Measurements from ENCODE around the gene RYR1. TPM values are rescaled to one million over a fixed set of nuclear protein-coding genes. Genes with fewer than 3 reads are reported as not detected.
A peak's percentile ranks its signal among the peaks of the same experiment; 100 is the strongest.

Gene RYR1
- total and polyA plus RNA-seq, 5 experiments from 2014 or later: 0.07 to 1.3 (median 0.93) TPM; not detected in 2

- POLR2A ChIA-PET: no interaction called here
- no peak for DNase-seq
- Mint-ChIP-seq H3K4me1 (no peaks in the 10 kb centered on the region), H3K4me3 (no peak overlapping the region), H3K27me3 (peaks cover 0 to 11% (median 3%) of the 10 kb centered on the region in 5 donors), H3K27ac (peak overlapping the region in 1 of 10 donors; percentile 62), H3K9me3 (peaks cover 0 to 3% (median 0%) of the 10 kb centered on the region in 9 donors), H3K36me3 (peaks cover 0 to 5% (median 0%) of the 10 kb centered on the region in 3 donors)
- no peak for ATAC-seq
Measured at GRCh38 chr19:38452430-38453366, 19.2 kb downstream of the RYR1 start.

- ATAC-seq (no peak), DNase-seq (no peak)
- H3K9me3 Mint-ChIP-seq: peaks cover 0 to 3% (median 0%) of the 10 kb centered on the region in 9 donors
- no peak overlapping the region for H3K4me3 Mint-ChIP-seq
- POLR2A ChIA-PET: no interaction called here
- H3K36me3 Mint-ChIP-seq: peaks cover 0 to 5% (median 0%) of the 10 kb centered on the region in 3 donors
- H3K27ac Mint-ChIP-seq: no peak overlapping the region
- H3K27me3 Mint-ChIP-seq: peaks cover 0 to 11% (median 3%) of the 10 kb centered on the region in 5 donors
- H3K4me1 Mint-ChIP-seq: no peaks in the 10 kb centered on the region
Measured at GRCh38 chr19:38453596-38453995, 20.1 kb downstream of the RYR1 start.

DNA sequence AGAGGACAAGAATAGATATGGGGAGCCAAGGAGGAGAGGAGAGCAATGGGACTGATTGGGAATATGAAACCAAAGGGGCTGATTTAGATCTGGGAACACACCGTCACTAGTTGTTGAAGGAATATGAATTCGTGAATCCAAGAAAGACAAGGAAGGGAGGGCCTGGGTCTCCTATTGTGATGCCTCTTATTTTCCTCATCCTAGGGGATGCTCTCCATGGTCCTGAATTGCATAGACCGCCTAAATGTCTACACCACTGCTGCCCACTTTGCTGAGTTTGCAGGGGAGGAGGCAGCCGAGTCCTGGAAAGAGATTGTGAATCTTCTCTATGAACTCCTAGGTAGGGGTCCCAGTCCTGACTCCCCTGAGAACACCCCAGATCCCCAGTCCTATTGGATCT lies 21.5 kb downstream of the RYR1 start:
- peaks cover 4 to 11% (median 6%) of the 10 kb centered on the region in 5 donors for H3K27me3 Mint-ChIP-seq
- H3K36me3 Mint-ChIP-seq: no peaks in the 10 kb centered on the region
- no peaks in the 10 kb centered on the region for H3K4me1 Mint-ChIP-seq
- POLR2A ChIA-PET: no interaction called here
- no peak overlapping the region for H3K4me3 Mint-ChIP-seq
- peak in 1 of 10 donors; percentile 3 for DNase-seq
- peaks cover 0 to 2% (median 0%) of the 10 kb centered on the region in 9 donors for H3K9me3 Mint-ChIP-seq
- H3K27ac Mint-ChIP-seq: no peak overlapping the region
- no peak for ATAC-seq

- Mint-ChIP-seq H3K36me3 (no peaks in the 10 kb centered on the region), H3K4me3 (no peak overlapping the region), H3K27ac (no peak overlapping the region), H3K27me3 (peaks cover 4 to 19% (median 16%) of the 10 kb centered on the region in 5 donors), H3K4me1 (no peaks in the 10 kb centered on the region), H3K9me3 (peaks cover 0 to 2% (median 0%) of the 10 kb centered on the region in 9 donors)
- ATAC-seq (no peak), DNase-seq (no peak)
- POLR2A ChIA-PET: no interaction called here
Measured at GRCh38 chr19:38457202-38457601, 23.7 kb downstream of the RYR1 start.

GRCh38 chr19:38457690-38458405 lies 24.4 kb downstream of the RYR1 start:
- Mint-ChIP-seq H3K4me3 (no peak overlapping the region), H3K9me3 (peaks cover 0 to 2% (median 0%) of the 10 kb centered on the region in 9 donors), H3K36me3 (no peaks in the 10 kb centered on the region), H3K4me1 (no peaks in the 10 kb centered on the region), H3K27me3 (peaks cover 8 to 20% (median 16%) of the 10 kb centered on the region in 5 donors), H3K27ac (no peak overlapping the region)
- ATAC-seq (no peak), DNase-seq (no peak)
- POLR2A ChIA-PET: no interaction called here

DNA sequence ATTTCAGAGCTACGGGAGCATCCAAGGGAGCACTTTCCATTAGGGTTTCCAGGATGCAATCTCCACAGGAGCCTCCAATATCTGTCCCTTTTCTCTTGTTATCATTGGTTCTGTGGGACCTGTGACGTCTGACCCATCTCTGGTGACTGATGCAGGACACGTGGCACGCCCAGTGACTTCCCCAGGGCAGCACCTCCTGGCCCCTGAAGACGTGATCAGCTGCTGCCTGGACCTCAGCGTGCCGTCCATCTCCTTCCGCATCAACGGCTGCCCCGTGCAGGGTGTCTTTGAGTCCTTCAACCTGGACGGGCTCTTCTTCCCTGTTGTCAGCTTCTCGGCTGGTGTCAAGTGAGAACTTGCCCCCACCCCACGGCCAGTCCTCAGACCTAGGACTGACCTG lies 25.5 kb downstream of the RYR1 start:
- DNase-seq: no peak
- ATAC-seq: no peak
- H3K4me3 Mint-ChIP-seq: no peak overlapping the region
- peaks cover 8 to 26% (median 17%) of the 10 kb centered on the region in 5 donors for H3K27me3 Mint-ChIP-seq
- peaks cover 0 to 2% (median 0%) of the 10 kb centered on the region in 9 donors for H3K9me3 Mint-ChIP-seq
- H3K4me1 Mint-ChIP-seq: no peaks in the 10 kb centered on the region
- no peak overlapping the region for H3K27ac Mint-ChIP-seq
- H3K36me3 Mint-ChIP-seq: no peaks in the 10 kb centered on the region
- POLR2A ChIA-PET: no interaction called here

- Mint-ChIP-seq H3K36me3 (no peaks in the 10 kb centered on the region), H3K4me3 (no peak overlapping the region), H3K4me1 (peaks cover 0 to 3% (median 0%) of the 10 kb centered on the region in 4 donors), H3K27me3 (peaks cover 11 to 30% (median 25%) of the 10 kb centered on the region in 5 donors), H3K9me3 (peaks cover 0 to 6% (median 0%) of the 10 kb centered on the region in 9 donors), H3K27ac (no peak overlapping the region)
- POLR2A ChIA-PET: no interaction called here
- ATAC-seq (no peak), DNase-seq (no peak)
Measured at GRCh38 chr19:38463365-38463764, 29.9 kb downstream of the RYR1 start.

- DNase-seq (no peak), ATAC-seq (no peak)
- Mint-ChIP-seq H3K27ac (no peak overlapping the region), H3K4me1 (peaks cover 0 to 3% (median 0%) of the 10 kb centered on the region in 4 donors), H3K36me3 (no peaks in the 10 kb centered on the region), H3K9me3 (peaks cover 0 to 6% (median 0%) of the 10 kb centered on the region in 9 donors), H3K27me3 (peaks cover 11 to 26% (median 19%) of the 10 kb centered on the region in 5 donors), H3K4me3 (no peak overlapping the region)
- POLR2A ChIA-PET: interaction anchor here (0.7 kb wide), 1 partner anchor 22 kb away, joined by 7 read pairs; no protein-coding TSS in a partner anchor
Measured at GRCh38 chr19:38464421-38465082, 31.1 kb downstream of the RYR1 start.

- POLR2A ChIA-PET: interaction anchor here (0.7 kb wide), 1 partner anchor 19 kb away, joined by 3 read pairs; no protein-coding TSS in a partner anchor
- Mint-ChIP-seq H3K27me3 (peaks cover 8 to 20% (median 11%) of the 10 kb centered on the region in 5 donors), H3K36me3 (no peaks in the 10 kb centered on the region), H3K27ac (no peak overlapping the region), H3K4me1 (peaks cover 0 to 3% (median 0%) of the 10 kb centered on the region in 4 donors), H3K4me3 (no peak overlapping the region), H3K9me3 (peaks cover 0 to 6% (median 0%) of the 10 kb centered on the region in 9 donors)
- ATAC-seq: no peak
- no peak for DNase-seq
Measured at GRCh38 chr19:38466050-38466449, 32.6 kb downstream of the RYR1 start.

DNA sequence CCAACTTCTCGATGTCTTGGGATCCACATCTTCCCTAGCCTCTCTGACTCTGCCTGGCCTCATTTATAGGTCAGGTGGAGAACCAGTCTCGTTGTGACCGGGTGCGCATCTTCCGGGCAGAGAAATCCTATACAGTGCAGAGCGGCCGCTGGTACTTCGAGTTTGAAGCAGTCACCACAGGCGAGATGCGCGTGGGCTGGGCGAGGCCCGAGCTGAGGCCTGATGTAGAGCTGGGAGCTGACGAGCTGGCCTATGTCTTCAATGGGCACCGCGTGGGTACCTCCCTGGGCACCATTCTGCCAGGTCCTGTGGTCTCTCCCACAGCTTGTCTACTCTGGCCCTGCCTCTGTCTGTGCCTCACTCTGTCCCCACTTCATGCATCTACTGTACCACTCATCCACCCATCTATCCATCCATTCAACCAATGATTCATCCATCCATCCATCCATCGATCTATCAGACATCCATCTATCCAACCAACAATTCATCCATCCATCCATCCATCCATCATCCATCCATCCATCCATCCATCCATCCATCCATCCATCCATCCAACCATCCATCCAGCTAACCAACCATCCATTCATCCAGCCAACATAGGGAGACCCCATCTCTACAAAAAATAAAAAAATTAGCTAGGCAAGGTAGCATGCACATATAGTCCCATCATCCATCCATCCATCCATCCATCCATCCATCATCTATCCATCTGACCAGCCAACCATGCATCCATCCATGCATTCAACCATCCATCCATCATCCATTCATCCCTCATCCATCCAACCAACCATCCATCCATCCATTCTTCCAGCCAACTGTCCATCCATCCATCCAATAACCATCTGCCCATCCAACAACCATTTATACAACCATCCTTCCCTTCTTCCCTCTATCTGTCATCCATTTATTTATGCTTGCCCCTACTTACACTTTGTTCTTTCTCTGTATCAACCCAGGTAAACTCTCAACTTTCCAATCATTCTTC lies 34.3 kb downstream of the RYR1 start:
- Mint-ChIP-seq H3K4me3 (no peak overlapping the region), H3K9me3 (peaks cover 0 to 6% (median 0%) of the 10 kb centered on the region in 9 donors), H3K27me3 (peaks cover 3 to 16% (median 10%) of the 10 kb centered on the region in 5 donors)

DNA sequence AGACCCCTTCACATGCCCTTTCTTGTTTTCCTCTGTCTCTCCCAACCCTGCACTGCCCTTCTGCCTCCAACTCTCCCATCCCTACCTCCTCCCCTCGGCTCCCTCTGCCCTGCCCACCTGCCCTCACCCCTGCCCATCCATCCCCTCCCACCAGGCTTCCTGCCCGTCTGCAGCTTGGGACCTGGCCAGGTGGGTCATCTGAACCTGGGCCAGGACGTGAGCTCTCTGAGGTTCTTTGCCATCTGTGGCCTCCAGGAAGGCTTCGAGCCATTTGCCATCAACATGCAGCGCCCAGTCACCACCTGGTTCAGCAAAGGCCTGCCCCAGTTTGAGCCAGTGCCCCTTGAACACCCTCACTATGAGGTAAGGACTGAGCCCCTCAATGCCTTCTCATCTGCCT lies 35.7 kb downstream of the RYR1 start:
- no peak for DNase-seq
- Mint-ChIP-seq H3K9me3 (peaks cover 0 to 6% (median 0%) of the 10 kb centered on the region in 9 donors), H3K4me1 (peaks cover 0 to 3% (median 0%) of the 10 kb centered on the region in 4 donors), H3K4me3 (no peak overlapping the region), H3K27me3 (peaks cover 3 to 14% (median 6%) of the 10 kb centered on the region in 5 donors), H3K36me3 (no peaks in the 10 kb centered on the region), H3K27ac (no peak overlapping the region)
- POLR2A ChIA-PET: no interaction called here
- ATAC-seq: no peak

More for the DNA sequence above, 34.3 kb downstream of the RYR1 start:
- POLR2A ChIA-PET: no interaction called here
- DNase-seq: no peak
- Mint-ChIP-seq H3K27ac (no peak overlapping the region), H3K4me1 (peaks cover 0 to 3% (median 0%) of the 10 kb centered on the region in 4 donors), H3K36me3 (no peaks in the 10 kb centered on the region)
- ATAC-seq: no peak

All from naive thymus-derived CD8-positive, alpha-beta T cell (primary cell).